Kidney capillary endothelial cell (primary cell): ENCODE results near the gene TBXAS1.
A peak's percentile ranks its signal among the peaks of the same experiment; 100 is the strongest.

Experiments
- DNase-seq: peaks from one replicate; pipeline ENCODE4 v3.0.0-alpha.2; 2018; ENCODE audit warnings: low spot score

The TBXAS1 gene

DNA sequence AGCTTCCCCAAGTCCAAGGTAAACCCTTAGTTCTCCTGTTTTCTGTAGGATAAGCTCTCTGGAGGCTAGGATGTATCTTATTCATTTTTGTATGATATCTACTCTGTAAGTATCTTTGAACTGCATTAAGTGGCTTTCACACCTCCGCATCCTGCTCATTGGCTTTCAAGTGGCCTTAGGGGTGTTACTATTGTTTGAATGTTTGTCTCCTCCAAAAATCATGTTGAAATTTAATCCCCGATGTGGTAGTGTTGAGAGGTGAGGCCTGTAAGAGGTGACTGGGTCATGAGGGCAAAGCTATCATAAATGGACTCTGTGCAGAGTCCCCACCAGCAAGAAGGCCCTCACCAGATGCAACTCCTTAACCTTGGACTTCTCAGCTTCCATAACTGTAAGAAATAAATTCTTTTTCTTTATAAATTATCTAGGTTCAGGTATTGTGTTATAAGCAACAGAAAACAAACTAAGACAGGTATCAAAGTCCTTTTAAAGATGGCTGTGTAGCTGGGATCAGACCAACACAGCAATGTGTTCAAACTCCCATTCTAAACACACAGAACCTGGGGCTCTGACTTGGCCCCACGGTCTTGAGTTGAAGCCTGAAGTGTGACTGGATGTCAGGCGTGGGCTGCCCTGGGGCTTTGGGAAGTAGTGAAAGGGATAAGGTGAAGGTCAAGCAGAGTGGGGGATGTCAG, 25.9 kb downstream of the TBXAS1 start:
- DNase-seq = no peak

DNA sequence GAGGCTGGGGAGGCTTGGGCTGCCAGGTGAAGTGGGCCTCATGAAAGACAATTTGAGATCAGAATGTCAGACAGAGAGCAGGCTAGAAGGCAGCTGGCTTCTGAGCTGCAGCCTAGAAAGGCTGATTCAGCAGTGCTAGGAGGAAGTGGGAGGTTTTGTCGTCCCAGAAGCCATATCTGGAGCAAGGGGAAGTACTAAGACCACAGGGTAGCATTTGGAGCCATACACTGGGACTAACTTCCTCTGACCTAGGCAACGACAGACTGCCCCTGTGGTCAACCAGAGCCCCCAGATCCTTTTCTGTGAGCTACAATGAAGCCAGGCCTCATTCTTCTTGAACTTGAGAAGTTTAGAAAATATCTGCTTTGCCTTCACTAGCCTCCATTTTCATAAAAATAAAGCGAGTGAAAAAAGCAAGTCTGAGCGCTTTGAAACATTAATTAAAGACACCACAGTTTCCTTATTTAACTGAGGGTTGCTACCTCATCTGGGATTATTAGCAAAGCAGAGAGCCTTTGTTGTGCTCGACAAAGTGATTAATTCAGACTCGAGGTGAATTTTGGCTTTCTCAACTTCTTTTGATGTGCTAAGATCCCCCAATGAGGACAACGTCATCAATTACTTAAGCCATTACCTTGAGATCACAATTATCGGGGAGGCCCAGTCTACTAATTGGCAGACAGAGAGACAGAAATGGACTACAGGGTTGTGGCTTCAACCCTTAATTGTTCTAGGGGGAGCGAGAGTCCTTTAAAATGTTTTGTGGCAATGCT, 26.6 kb downstream of the TBXAS1 start:
- DNase-seq = no peak

DNA sequence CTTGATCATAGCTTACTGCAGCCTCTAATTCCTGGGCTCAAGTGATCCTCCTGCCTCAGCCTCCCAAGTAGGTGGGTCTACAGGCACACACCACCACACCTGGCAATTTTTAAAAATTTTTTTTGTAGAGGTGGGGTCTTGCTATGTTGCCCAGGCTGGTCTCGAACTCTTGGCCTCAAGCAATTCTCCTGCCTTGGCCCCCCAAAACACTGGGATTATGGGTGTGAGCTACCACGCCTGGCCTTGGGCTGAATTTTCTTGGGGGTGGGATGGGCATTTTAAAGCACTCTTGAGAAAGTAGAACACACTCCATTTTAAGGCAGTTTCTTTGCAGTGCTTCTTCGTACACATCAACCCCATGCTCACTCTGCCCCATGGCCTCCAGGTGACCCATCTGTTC, 28.7 kb downstream of the TBXAS1 start:
- no peak for DNase-seq

DNA sequence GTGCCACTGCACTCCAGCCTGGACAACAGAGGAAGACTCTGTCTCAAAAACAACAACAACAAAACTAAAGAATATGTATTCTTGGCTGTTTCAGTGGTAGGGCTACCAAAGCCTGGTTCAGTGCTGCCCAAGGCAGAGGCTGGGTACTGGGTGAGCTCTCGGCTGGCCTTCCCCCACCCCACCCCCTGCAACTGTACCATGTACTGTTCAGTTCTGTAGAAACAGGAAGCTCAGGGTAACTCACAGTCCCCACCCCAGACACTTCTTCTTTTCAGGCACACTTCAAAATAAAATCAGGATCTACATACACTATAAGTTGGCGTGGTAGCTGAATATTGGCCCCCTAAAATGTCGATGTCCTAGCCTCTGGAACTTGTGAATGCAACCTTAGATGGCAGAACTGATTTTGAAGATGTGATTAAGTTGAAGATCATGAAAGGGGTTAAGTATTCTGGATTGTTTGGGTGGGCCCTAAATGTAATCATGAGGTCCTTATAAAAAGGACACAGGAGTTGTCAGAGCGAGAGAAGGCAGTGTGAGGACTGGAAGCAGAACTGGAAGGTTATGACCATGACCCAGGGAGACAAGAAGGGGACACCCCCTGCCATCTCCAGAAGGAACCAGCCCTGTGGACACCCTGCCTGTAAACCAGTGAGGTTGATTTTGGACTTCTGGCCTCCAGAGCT, 31.2 kb downstream of the TBXAS1 start:
- no peak for DNase-seq

DNA sequence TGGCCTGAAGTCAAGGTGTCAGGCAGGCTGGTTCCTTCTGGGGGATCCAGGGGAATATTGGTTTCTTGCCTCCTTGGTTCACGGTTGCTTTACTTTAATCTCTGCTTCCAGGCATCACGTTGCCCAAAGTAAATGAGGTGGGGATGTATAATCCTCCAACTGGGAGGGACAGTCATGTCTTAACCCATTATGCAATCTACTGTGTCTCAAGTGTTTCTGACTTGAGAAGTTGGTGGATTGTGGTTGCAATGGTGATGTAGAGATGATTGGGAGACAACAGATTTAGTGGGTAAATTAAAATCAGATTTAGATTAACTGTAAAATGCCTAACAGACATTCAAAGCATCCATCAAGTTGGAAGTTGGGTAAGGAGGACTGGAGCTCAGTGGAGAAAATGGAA, 32.7 kb downstream of the TBXAS1 start:
- DNase-seq = no peak

DNA sequence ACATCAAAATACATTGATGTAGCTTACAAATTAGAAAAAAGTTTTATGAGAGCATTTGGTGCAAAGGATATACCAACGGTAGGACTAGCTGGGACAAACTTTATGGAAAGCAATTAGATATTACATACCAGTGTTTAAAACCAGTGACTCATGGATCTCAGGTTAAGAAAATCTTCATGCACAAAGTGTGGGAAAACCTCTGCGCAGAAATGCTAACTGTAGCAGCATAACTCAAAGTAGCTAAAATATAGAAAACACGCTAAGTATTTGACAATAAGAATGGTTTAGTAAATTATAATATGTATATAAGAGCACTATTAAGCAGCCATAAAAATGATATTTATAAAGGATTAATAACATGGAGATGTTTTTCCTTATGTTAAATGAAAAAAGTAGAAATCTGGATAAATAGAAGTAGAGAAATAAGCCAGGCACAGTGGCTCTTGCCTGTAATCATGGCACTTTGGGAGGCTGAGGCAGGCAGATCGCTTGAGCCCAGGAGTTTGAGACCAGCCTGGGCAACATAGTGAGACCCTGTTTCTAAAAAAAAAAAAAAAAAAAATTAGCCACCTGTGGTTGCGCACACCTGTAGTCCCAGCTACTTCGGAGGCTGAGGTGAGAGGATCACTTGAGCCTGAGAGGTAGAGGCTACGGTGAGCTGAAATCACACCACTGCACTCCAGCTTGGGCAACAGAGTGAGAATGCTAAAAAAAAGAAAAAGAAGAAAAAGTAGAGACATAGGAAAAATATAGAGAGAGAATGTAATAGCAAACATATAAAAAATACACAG, 37.2 kb downstream of the TBXAS1 start:
- no peak for DNase-seq

DNA sequence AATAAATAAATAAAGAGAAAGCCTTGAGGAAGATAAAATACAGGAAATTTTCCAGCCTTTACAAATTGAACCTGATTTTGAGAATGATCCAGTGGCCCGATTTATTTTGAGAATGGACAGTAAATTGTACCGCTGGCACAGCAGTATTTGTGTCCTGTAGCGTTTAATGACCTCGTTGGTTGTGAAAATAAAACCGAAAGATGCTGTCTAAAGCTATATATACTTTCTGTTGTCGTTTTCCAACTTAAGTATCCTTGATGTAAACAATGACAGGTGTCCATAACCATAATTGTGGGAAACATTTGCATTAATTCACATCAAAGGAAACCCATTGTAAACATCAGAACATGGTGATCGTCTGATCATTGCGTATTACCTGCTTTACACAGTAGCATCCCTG, 38.8 kb downstream of the TBXAS1 start:
- DNase-seq = no peak

DNA sequence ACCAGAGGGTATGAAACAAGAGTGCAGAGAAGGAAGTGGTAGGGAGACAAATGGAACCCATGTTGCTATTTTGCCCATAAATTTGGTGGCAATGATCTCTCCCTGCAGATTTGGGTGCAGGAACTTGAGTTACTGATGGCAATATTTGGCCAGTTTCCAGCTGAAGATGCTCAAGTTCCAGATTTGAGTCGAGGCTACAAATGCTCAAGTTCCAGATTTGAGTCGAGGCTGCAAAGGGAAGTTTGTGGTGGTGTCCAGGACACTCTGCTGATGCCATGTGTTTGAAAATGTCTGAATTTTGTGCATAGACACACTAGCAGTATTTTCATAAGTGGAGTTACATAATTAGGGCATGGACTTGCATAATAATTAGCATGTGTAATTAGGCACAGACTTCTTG, 40.8 kb downstream of the TBXAS1 start:
- no peak for DNase-seq

DNA sequence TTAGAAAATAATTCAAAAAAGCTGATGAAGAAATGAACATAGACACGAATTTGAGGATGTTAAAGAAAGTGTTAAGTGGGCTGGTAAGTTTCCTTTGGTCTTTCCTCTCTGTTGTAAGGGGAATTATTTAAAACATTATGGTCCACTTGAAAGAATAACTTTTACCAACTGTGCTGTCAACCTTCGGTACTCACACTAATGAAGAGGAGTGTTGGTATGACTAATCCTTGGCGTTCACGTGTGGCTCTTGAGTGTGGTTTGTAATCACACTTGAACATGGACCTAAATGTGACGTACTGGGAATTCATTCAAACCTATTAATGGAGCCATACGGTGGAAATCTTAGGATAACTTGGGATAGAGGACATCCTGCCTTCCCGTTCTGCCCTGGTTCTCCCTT, 41.3 kb downstream of the TBXAS1 start:
- no peak for DNase-seq

DNA sequence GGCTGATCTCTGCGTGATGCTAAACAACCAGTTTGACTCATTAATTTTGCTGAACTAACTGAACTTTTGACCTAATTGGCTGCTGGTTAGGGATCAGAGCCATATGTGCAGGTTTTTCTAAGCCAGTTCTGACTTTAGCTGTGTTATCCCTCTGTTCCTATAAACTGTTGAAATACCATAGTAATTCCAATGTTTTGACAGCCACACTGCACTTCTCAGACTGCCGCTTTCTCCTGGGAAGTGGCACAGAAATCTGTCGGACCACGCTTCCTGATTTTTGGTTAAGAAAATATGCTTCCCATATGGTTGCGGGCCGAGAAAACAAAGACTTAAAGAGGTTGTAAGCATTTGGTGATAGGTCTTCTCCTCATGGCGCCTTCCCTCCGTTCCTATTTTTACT, 42.3 kb downstream of the TBXAS1 start:
- DNase-seq = no peak

DNA sequence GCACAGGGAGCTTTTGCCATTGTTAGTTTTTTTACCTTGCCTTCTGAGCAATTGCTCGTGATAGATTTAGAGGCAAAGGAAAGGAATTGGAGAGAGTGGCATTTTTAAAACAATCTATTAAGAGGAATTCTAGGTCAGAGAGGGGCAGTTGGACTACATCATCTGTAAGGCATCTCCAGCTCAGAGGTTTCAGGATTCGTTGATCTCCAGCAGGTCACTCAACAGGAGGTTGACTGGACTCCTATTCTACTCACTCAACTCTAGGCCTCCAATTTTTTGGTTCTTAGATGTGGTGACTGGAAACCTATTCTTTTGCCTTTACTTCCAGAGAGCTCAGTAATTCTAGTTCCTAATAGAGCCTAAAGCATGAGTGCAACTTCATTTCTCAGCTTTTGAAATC, 42.8 kb downstream of the TBXAS1 start:
- no peak for DNase-seq

DNA sequence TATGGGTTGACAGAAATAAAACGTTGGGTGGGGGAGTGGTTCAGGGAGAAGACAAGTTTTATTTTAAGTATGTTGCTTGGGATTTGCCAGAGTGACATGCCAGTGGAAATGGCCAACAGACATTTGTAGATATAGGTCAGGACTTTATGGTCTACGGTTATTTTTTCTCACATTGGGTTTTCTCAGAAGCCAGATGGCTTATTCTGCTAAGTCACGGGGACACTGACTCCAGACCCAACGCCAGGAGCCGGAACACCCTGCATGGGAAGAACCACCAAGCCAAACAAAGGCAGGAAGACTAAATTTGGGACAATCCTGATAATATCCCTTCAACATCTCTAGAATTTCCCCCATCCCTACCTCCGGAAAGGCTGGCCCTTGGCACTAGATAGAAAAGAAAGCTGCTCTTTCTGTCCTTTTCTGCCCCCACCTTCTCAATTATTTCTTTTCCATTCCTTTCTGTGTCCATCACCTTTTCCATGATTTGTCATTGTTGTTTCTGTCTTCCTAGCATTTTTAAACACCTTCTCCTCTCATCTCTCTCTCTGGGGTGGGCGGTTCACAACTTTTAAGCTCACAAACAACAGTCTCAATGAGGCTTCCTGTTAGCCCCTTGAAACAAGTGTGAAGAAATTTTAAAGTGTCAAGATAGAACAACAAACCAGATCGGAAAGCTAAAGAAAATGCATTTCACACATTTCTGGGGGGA, 44.7 kb downstream of the TBXAS1 start:
- DNase-seq = no peak

DNA sequence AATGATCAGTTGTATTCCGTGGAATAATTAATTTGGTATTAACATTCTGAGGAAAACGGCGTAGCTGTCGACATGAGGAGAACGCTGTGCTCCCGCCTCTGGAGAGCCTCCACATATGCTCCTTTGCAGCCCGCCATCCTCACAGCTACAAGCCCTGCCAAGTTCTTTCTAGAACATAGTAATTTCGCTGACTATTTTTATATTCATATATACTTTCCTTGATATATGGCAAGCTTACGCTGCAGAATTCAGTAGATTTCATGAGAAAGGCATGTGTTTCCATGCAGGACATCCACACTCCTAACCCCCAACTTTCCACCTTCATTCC, 45.2 kb downstream of the TBXAS1 start:
- no peak for DNase-seq

DNA sequence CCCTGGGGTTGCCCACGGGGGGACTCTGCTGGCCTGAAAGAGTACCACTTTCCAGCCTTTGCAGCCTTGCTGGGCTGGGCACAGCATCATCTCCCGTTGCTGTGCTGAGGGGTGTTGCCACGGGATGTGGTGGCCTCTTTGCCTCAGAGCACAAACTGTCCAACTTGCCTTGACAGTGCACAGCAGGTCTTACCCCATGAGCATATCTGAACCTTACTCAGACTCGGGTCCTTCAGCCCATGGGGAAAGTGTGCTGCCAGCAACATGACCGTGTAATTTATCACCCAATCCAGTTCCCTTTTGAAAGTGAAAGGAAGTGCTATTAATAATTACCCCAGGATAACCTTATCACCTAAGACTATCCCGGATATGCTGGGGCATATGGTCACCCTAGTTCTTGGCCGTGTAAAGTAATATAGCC, 46.8 kb downstream of the TBXAS1 start:
- DNase-seq = peak; percentile 24

DNA sequence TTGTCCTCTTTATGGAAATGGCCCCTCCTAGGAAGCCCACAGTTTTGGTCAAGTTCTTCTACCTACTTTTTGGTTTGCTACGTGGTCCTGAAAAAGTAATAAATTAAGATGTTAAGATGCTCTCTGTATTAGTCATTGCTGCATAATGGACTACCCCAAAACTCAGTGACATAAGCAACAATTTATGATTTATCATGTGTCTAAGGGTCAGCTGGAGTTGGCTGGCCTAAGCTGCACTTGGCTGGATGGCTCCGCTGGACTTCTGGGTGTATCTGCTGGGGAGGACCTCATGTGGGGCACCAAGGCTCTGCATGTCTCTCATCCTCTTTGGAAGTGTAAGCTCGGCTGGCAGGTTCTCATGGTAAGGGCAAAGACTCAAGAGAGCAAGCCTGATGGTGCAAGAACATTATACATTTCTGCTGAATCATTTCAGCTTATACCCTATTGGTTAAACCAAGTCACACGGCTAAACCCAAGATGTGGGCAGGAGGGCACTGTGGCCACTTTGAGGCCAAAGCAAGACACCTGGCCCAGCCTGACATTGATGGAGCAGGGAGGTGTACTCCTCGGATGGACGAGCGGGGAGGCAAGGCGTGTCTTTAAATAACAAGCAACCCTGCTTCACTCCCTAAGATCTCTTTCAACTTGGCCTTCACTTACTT, 47.7 kb downstream of the TBXAS1 start:
- no peak for DNase-seq

DNA sequence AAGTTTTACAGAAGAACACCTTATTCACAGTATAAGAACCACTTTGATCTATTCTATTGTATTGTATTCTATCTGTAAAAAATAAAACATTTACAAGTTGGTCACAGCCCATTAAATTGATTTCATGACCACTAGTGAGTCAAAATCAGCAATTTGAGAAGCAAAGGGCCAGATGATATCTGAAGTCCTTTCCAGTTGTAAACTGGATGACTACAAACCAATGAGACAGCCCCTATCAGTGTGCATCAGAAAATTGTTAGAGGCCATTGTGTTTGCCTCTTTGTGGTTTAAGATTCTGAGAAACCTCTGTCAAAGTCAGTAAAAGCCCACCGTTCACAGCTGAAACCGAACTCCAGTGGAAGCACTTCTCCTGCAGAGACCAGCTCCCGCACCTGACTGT, 54.8 kb downstream of the TBXAS1 start:
- no peak for DNase-seq

DNA sequence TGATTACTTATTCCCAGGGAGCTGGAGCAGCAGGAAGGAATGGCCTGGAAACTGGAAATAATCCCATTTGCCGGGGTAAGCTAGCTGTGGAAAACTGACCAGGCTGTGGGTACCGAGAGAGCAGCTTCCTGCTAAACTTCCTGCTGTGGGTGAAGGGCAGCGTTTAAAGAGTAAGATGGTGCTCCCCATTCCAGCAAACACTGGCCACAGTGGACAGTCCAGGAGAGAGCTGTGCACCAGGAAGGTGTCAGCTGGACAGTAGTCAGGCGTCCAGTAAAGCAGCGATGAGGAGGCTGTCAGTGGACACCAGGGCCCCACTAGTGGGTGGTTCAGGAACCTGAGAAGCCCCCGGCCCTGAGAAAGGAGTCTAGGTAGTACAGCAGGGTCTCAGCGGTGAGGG, 55.4 kb downstream of the TBXAS1 start:
- no peak for DNase-seq

DNA sequence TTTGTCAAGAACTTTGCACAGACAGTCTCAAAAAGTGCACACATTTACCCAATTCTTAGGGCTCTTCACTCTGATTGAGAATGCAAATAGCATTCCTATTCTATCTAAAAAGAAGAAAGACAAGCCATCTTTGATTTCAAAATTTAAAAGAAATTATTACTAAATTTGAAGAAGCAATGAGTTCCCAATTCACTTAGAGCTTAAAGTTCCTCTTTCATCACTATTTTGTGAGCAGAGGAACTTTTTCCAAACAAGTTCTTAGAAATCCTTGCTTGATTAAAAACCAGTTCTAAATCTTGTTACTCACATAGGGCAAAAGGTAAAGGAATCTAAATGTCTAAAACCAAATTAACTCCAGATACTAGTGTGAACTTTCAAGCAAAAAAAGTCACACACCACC, 56.4 kb downstream of the TBXAS1 start:
- DNase-seq = no peak

DNA sequence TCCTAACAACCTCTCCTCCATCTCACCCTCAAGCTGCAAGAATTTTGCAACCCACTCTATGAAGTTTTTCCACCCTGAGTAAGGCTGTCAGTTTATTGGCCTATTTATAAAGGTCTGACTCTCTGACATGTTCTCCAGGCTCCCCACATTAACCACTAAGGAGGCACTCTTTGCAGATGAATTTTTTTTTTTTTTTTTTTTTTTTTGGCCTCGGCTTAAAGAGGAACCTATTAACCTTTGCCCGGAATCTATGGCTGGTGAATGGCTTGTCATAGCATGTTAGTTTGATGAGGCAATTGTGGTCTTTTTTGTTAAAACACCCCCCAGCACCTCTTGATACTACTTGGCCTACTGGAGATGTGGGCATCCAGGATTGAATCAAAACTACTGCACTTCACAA, 57.1 kb downstream of the TBXAS1 start:
- no peak for DNase-seq

DNA sequence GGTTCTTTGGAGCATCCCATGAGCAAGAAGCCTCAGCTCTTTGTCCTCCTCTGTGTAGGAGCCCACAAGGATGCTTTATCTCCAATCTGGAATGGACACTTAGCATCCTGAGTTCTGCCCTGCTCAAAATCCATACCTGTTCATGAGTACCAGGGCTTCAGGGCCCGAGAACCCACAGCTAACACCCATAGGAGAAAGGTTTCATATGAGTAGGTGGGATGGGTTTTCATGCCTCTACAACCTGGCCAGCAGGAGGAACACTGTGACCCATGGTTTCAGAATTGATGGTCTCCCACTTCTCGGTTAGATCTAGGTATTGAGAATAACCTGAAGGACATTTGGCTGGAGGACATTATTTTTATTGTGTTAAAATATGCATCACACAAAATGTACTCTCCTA, 57.8 kb downstream of the TBXAS1 start:
- DNase-seq = no peak

DNA sequence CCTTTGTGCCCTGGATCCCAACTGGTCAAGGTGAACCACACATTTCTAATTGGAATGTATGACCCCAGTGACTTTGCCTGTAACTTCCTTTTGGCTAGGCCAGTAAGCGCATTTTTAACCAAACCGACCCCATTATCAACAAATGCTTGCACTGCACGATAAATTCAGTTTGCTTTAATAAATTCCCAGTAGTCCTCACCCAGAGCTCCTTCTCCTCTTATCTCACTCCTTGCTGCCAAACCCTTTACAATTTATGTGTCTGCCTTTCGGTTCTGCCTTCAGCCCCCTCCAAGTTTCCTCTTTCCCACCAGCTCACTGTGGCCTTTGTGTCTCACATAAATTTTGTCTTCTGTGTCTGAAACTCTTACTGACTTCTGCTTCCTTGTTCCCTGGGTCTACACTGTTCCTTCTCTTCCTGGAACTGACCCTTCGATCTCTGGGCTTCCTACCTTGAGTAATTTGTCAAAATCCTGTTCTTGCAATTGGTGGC, 59.0 kb downstream of the TBXAS1 start:
- DNase-seq = no peak
